GM11168 (cell line): ENCODE results near the gene SYT13.

Experiments used
- in situ Hi-C: fragments of 300-500 bp; cut with MboI; formaldehyde crosslinking; loops from one replicate; pipeline ENCODE4 v1.12.0; 2022; ENCODE audit warnings: low sequenced_read_pairs; ENCODE audit not compliant: unreplicated experiment

The SYT13 gene, protein sequence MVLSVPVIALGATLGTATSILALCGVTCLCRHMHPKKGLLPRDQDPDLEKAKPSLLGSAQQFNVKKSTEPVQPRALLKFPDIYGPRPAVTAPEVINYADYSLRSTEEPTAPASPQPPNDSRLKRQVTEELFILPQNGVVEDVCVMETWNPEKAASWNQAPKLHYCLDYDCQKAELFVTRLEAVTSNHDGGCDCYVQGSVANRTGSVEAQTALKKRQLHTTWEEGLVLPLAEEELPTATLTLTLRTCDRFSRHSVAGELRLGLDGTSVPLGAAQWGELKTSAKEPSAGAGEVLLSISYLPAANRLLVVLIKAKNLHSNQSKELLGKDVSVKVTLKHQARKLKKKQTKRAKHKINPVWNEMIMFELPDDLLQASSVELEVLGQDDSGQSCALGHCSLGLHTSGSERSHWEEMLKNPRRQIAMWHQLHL

DNA sequence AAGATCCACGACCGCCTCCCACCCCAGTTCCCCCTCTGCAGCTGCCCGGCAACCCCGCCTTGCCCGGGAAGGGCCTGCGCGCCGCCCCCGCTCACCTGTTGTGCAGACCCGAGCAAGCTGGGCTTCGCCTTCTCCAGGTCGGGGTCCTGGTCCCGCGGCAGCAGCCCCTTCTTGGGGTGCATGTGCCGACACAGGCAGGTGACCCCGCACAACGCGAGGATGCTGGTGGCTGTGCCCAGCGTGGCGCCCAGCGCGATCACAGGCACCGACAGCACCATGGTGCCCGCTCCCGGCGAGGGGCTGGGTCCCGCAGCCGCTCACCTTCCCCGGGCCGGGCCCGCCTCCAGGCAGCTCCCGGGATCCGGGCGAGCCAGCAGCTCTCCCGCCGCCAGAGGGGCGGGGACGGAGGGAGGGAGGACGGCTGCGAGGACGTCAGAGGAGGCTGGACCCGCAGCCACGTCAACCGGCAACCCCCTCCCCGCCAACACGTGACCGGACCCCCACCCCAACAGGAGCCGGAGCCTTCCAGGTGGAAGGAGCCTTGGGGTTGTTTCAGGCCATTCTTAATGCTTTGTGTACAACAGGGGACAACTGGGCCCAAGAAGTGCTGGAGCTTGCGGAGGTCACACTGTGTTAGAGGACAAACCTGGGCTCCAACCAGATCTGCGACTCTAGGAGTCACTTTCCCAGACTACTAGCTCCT, at the start of gene SYT13:
TSS of gene SYT13 (minus strand) at position 412 of the 703 bp plus-strand sequence. CDS start at position 278, 134 bp downstream.
- in situ Hi-C loops, result no loop called here

DNA sequence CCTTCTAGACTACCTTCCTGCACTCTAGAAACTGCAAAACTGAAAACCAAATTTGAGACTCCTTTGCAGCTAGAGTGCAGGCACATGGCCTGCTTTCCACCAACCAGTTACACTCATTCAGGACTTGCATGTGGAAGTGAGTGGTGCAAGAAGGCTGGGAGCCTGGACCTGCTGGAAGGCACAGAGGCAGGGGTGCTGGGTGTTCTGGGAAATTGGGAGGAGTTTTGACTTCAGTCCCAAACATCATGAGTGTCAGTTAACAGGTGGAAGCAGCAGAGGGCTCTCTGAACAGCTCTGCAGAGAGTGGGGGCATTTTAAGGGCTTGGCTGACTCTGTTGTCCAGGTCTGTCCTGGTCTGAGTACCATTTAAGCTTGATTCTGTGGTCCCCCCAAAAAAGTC, 49.3 kb upstream of the SYT13 start:
- in situ Hi-C loops, result loop anchor here (5.0 kb wide), 1 partner anchor 228 kb away; no protein-coding TSS in a partner anchor

DNA sequence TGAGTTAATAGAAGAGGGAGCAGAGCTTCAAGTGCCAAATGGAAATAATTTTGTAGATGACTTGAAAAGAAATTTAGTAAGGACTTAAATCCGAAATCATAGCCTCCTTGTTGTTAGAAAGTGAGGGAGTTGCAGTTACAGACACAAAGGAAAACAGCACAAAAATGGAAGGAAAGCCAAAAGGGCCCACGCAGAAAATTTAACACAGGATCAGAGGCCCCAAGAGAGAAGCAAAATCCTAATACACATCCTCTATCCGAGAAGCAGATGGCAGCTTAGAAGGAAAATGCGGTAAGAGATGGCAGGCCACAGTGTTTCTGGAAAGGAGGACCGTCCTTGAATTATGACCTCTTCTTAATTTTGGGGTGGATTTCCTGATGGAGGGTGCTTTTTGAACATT, 48.7 kb upstream of the SYT13 start:
- in situ Hi-C loops, result loop anchor here (5.0 kb wide), 1 partner anchor 228 kb away; no protein-coding TSS in a partner anchor

DNA sequence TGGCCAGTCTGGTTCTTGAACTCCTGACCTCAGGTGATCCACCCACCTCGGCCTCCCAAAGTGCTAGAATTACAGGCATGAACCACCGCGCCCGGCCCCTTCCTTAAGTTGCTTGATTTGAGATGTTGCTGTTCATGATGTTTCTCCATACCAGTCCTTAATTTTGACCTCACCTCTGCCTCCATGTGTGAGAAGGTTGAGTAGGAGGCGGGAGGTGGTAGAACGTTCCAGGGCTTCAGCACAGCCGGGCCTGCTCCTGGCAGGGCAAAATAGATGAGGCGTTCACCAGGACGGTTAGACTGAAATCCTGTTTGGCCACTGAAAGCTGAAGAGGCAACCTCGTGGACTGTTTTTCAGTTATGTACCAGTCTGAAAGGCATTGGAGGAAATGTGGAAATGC, 48.3 kb upstream of the SYT13 start:
- in situ Hi-C loops, result no loop called here

DNA sequence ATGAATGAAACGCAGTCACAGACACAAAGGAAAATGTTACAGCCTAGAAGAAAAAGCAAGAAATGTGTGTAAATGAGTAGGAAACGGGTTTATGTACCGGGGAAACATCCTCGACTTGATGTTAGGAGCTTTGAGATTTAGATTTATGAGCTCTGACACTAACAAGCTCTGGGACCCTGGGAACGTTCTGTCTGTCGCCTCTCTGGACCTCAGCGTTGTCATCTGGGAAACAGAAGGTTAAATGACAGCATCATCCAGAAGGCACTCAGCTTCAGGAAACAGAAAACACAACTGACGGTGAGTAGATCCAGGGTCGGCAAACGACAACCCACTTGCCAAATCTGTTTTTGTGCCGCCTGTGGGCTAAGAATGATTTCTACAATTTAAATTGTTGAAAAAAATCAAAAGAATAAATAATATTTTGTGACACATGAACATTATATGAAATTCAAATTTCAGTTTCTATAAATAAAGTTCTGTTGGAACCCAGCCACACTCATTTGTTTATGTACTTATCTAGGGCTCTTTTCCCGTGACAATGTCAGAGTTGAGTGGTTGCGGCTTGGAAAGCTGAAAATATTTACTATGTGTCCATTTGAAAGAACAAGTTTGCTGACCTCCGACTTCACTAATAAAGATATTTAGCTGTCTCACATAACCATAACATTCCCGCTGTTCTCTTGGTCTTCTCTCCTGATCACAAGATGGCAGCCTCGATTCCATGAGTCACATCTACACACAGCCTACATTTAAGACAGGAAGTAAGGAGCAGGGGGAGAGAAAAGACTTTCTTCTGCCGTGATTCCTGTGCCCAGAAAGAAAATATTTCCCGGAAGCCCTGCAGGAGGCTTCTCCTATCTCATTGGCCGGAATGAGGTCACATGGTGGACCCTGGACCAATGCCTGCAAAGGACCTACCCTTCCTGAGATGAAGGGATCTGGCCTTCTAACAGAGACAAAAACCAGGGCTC, 47.1 kb upstream of the SYT13 start:
- in situ Hi-C loops, result no loop called here

DNA sequence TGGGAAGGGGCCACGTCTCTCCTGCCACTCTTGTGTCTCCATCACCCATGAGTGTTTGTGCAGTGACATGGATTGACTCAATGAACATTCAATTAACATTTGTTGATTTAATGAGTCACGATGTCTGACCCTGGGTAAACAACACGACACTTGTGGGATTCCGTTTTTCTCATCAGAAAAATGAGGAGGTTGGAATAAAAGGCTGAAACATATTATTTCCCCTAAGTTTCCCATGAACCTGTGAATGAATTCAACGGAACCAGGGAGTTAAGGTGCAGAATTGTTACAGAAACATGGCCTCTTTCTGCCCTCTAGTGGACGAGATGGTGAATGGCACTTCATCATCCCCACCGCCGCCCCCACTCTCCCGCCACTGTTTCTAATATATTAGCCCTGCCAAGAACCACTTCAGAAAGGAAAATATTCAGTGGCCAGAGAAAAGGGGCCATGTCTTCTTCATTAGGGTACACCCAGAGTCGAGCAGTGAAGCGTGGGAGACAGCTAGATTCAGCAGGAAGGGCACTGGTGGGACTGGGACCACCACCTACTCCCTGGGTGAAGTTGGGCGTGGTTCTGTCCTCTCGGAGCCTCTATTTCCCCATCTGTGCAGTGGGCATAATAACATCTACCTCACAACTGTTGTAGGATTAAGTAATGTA, 46.3 kb upstream of the SYT13 start:
- in situ Hi-C loops, result no loop called here

DNA sequence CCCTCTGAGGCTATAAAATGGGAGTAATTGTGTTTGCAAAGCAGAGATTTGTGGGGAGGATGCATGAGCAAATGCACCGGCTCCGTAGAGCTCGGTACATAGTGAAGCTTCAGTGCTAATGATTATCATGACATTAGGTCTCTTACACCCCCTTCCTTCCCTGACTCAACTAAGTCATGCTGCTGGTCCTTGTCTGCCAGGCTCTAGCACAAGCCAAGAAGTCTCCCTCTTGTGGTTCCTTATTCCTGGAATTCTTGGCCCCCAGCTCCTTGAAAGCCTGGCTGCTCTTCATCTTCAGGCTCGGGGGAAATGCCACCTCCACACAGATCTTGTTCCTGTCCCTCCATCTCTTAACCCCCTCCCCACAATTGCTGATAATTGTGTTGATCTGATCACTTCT, 45.7 kb upstream of the SYT13 start:
- in situ Hi-C loops, result no loop called here

DNA sequence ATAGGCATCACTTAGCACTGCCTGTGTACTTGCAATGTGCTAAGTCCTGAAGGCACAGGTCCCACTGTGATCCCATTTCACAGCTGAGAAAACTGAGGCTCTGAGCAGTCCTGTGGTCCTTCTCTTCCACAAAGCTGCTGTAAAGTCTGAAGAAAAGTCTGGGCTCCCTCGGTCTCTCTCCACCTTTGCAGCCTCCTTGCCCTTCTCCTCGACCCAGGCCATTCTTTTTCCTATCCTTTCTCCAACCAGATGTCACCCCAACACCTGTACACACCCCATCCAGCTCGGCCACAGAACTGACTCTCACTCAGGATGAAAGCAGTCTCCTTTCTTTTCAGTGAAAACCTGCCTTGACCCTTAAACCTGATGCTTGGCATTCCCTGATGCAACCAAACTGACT, 42.6 kb upstream of the SYT13 start:
- in situ Hi-C loops, result loop anchor here (10.0 kb wide), 1 partner anchor 54 kb away; no protein-coding TSS in a partner anchor

DNA sequence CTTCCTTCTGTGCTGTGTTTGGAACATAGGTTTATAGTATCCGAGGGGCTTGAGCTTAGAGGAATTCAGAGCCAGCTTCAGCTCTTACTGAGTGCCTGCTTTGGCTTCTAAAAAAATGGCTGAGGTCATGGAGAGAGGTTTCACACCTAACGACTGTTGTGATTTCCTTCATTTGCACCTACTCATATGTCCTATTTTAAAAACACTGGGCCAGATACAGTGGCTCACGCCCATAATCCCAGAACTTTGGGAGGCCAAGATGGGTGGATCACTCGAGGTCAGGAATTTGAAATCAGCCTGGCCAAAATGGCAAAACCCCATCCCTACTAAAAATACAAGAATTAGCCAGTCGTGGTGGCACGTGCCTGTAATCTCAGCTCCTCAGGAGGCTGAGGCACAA, 38.3 kb upstream of the SYT13 start:
- in situ Hi-C loops, result loop anchor here (10.0 kb wide), 1 partner anchor 50 kb away; no protein-coding TSS in a partner anchor

DNA sequence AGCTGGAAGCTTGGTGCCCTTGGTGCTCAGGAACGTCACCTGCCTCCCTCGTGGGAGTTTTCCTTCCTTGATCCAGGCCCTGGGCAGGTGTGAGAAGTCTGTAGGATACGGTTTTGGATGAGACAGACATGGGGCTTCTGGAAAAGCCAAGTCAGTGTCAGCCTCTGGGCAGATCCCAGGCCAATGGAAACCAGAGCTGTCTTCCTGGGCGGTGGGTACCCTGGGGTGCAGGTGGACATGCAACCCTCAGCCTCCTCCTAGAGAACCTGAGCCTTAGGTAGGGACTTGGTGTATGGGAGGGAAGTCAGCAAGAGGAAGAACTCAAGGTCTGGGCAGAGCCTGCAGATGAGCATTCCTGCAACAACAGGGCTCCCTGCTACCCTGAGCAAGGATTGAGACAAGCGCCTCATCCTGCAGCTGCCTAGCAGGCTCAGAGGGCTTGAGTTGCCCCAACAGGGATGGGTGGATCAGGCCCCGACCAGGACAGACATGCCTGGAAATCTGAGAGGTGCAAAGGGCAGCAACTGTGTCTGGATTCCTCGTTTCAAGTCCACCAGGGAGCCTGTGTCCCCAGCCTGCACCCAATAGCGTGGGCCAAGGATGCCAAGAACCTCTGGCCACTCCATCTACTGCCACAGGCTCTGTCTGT, 37.6 kb upstream of the SYT13 start:
- in situ Hi-C loops, result loop anchor here (10.0 kb wide), 1 partner anchor 49 kb away; no protein-coding TSS in a partner anchor

DNA sequence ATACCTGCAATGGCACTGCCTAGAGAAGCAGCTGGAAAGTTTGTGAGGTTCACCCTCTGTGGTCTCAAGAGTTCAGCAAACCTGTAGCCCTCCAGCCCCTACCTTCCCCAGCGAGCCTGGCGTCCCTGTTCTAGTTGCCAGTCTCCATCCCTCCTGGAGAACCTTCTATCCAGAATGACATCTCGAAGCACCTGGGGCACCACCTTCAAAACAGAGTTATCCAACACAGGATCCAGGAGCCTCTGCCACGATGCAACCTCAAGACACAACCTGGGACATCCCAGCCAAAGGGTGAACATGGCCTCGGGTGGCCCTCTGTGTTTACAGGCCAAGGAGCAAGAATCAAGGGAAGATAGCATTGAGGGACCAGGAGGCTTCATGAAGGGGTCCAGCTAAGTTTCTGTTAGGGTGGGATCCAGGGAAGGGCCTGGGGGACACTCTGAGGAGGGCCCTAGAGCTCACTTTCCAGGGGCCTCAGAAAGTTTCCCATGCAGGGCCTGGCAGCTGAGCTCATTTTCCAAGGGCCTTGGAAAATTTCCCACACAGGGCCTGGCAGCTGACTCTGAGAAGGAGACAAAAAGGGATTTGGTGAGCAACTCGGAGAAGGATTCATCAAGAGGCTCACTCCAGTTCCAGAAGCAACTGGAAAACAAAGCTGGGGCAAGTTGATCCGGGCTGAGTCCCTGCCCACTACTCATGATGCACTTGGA, 36.9 kb upstream of the SYT13 start:
- in situ Hi-C loops, result loop anchor here (10.0 kb wide), 1 partner anchor 48 kb away; no protein-coding TSS in a partner anchor

DNA sequence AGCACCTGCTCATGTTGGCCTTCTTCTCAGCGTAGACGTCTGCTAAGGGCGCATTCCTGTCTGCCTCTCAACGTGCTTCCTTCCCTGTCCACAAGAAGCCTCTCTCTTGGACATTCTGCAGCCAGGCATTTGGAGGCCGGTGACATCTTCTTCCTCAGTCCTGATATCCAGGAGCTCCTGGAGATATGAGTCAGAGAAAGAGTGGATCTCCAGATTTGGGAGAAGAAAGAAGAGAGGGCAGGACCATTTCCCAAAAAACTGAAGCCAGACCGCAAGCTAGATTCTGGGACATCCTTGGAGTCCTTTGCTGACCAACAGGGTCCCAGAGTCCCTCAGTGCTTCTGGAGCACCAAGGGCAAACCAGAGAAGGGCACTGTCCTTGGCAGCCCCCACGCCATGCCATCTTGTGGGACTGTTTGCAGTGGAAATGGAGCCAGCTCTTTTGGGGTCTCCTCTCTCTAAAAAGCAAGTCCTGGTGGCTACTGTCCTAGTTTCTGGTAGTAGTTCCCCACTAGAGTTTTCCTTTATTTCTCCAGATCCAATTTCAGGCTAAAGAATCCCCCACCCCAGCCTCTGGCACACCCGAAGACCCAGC, 36.1 kb upstream of the SYT13 start:
- in situ Hi-C loops, result loop anchor here (10.0 kb wide), 1 partner anchor 47 kb away; no protein-coding TSS in a partner anchor

DNA sequence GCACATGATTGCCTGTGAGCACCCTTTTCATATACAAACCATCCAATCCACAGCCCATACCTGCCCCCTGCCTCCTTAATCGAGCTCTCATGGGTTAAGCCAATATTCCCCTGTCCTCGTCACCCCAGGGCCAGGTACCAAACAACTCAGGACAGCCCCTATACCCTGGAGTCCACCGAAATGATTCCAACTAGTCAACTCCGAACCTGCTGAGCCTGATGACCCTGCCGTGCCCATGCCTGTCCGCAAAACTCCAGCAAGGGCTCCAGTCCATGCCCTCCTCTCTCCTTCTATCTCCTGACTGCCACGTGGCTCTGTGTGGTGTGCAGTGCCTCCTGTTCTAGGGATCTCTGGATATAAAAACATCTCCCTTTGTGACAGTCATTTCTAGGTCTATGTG, 35.5 kb upstream of the SYT13 start:
- in situ Hi-C loops, result loop anchor here (10.0 kb wide), 1 partner anchor 47 kb away; no protein-coding TSS in a partner anchor

DNA sequence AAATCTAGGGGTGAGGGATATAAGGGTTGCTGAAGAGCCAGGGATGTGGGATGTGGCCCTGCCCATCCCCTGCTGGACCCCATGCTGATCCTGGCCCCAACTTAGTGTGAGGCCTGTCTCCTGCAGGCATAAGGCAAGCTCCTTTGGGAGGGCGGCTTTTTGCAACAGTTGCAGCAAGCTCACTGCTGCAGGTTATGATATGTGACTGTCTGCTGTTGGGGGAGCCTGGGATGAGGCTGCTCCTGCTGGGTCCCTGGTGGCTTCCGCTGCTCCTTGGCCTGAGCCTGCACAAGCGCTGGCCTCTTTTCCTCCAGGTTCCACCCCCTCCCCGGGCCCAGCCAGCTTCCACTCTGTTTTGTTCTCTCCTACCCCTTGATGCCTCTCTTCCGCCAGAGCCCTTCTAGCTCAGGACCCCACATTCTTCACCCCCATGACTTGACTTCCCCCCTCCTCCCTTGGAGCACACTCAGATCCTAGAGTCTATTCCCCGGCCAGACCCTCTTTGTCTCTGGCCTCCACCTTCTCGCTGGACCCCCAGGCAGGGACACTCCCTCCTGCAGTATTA, 35.0 kb upstream of the SYT13 start:
- in situ Hi-C loops, result loop anchor here (10.0 kb wide), 1 partner anchor 46 kb away; no protein-coding TSS in a partner anchor

DNA sequence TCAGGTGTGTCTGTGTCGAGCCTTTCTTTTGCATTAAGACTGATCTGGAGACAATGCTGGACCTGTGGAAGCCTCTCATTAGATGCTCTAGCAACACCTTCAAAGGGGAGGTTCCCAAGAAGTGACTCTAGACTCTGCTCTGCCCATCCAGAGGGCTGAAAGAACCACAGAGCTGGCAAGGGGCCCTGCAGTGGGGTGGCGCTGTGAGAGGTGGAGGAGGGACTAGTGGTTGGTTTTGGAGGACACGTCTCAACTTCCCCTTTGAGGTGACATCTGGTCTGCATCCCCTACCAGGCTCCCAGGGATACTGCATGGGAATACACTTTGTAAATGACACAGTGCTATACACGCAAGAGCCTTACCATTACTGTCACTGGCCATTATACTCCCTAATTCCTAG, 34.2 kb upstream of the SYT13 start:
- in situ Hi-C loops, result loop anchor here (10.0 kb wide), 1 partner anchor 46 kb away; no protein-coding TSS in a partner anchor

DNA sequence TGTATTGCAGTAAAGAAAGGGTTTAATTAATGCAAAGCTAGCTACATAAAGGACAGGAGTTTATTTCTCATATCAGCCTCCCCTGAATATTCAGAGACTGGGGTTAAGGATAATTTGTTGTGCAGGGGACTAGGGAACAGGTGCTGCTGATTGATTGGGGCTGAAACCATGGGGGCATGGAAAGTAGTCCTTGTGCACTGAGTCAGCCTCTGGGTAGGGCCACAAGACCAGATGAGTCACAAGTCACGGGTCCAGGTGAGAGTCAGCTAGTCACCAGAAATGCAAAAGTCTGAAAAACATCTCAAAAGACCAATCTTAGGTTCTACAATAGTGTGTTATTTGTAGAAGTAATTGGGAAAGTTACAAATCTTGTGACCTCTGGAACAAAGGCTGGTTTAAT, 32.9 kb upstream of the SYT13 start:
- in situ Hi-C loops, result loop anchor here (10.0 kb wide), 1 partner anchor 384 kb away; no protein-coding TSS in a partner anchor

DNA sequence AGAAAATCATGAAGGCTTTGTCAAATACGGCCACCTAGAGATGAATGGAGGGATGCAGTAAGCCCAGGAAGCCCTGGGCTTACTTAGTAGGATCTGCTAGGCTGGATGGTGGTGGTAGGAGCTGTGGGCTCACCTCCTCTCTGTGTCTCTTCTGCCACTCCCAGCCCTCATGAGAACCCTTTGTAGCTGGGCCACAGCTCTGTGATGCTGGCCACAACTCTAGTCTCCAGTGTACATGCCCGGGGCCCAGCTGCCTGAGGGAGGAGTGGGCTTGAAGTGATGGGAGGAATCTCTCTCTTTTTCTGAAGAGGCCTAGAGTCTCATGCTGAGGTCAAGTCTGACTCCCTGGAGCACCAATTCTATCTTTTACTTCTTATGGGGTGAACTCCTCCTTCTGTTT, 32.4 kb upstream of the SYT13 start:
- in situ Hi-C loops, result loop anchor here (10.0 kb wide), 1 partner anchor 384 kb away; no protein-coding TSS in a partner anchor
